Measurements from ENCODE around the gene PAIP2B. TPM values are rescaled to one million over a fixed set of nuclear protein-coding genes. Genes with fewer than 3 reads are reported as not detected.

The PAIP2B gene
- polyA plus RNA-seq, 1 of the 3 experiments (the other 2 are of a cell fraction), result 0.20 TPM

DNA sequence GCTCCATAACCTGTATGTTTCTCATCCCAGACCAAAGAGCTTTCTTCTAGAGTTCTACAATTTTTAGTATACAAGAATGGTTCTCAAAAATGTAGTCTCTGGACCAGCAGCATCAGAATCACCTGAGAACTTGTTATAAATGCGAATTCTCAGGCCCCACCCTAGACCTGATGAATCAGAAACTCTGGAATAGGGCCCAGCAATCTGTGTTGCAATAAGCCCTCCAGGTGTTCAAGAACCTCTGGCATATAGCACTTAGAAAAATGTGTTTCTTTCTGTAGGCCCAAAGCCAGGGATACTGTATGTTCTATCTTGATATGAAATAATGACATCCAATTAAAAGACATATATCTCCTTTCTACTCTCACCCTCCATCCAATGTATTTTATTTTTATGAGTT lies 10.4 kb downstream of the PAIP2B start:
- H3K9me3 ChIP-seq, result no peaks in the 10 kb centered on the region
- no peak overlapping the region for H2AFZ ChIP-seq (ENCODE audit: low read depth)
- H3F3A ChIP-seq (replicated peaks; ENCODE audit: insufficient read depth), result no peaks in the 10 kb centered on the region
- H3K36me3 ChIP-seq (replicated peaks in 1 of 2; ENCODE audit: control insufficient read depth in 1 of 2, insufficient read depth in 2 of 2, low read length in 1 of 2), result no peaks in the 10 kb centered on the region
- H3K27ac ChIP-seq (ENCODE audit: low read depth in 2 of 2, low read length in 1 of 2), result no peak overlapping the region
- H3K79me2 ChIP-seq (ENCODE audit: insufficient read depth), result no peaks in the 10 kb centered on the region
- CTCF ChIA-PET, result interaction anchor here (0.9 to 1.2 kb wide), 2 partner anchors 13 to 83 kb away, joined by 3 read pairs; no protein-coding TSS in a partner anchor
- POLR2A ChIA-PET, result no interaction called here
- no peaks in the 10 kb centered on the region for H3K4me1 ChIP-seq (ENCODE audit: control insufficient read depth in 1 of 2, insufficient read depth in 2 of 2, low read depth in 1 of 2, low read length in 1 of 2)
- H3K4me3 ChIP-seq (ENCODE audit: low read depth in 2 of 2, low read length in 1 of 2), result no peak overlapping the region
- no peaks in the 10 kb centered on the region; the same call in 1 of the 2 replicates for H3K27me3 ChIP-seq (ENCODE audit: insufficient read depth)
- H4K20me1 ChIP-seq (ENCODE audit: insufficient read depth), result no peaks in the 10 kb centered on the region
- H3K4me2 ChIP-seq, result no peak overlapping the region
- H3K9me2 ChIP-seq, result no peaks in the 10 kb centered on the region
- WGBS (ENCODE audit: low lambda C conversion rate), result 46% methylated on average over 1 of the region's 1 CpG
- DNase-seq, result no peak
- no peak overlapping the region for H3K9ac ChIP-seq
- TF ChIP-seq USF2 (IDR thresholded peaks at IDR 0.05; ENCODE audit: borderline replicate concordance, low read depth, low read length) (no peak), NRF1 (IDR thresholded peaks at IDR 0.05; ENCODE audit: low read depth, low read length) (no peak), FOXJ3 (CRISPR knock-in tag; IDR thresholded peaks at IDR 0.05) (no peak), EP300 (IDR thresholded peaks at IDR 0.05; ENCODE audit: borderline replicate concordance in 1 of 2, low read depth in 1 of 2, low read length in 1 of 2) (no peak), NFIC (IDR thresholded peaks at IDR 0.05; ENCODE audit: borderline replicate concordance) (no peak), MEF2A (IDR thresholded peaks at IDR 0.05; ENCODE audit: borderline replicate concordance, low read depth) (no peak), TCF12 (IDR thresholded peaks at IDR 0.05) (no peak), RXRA (IDR thresholded peaks at IDR 0.05; ENCODE audit: borderline replicate concordance, low read depth) (no peak), RFX5 (IDR thresholded peaks at IDR 0.05; ENCODE audit: low read length) (no peak), RCOR1 (IDR thresholded peaks at IDR 0.05; ENCODE audit: low read length) (no peak)
- TF ChIP-seq, protein P1, sequence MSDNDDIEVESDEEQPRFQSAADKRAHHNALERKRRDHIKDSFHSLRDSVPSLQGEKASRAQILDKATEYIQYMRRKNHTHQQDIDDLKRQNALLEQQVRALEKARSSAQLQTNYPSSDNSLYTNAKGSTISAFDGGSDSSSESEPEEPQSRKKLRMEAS (IDR thresholded peaks at IDR 0.05; ENCODE audit: low read depth), result no peak

DNA sequence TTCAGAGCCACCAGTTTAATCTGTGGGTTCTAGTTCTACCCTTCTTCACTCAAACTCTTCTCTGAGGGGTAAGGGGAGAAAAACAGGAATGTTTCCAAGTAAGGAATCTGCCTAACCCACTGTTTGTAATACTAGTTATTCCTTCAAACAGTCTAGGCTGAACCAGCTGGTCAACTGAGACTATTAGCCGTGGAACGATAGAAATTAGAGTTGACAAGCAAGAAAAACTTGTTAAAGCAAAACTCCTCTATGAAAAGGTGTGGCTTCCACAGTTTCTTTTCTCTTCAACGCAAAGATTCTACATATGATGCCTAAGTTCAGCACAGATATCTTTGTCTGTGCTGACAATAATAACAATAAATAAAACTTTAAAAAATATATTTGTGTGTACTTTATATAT lies 11.5 kb downstream of the PAIP2B start:
- H3K9me3 ChIP-seq, result no peaks in the 10 kb centered on the region
- H3K4me3 ChIP-seq (ENCODE audit: low read depth in 2 of 2, low read length in 1 of 2), result no peak overlapping the region
- H3K4me1 ChIP-seq (ENCODE audit: control insufficient read depth in 1 of 2, insufficient read depth in 2 of 2, low read depth in 1 of 2, low read length in 1 of 2), result peaks cover 0 to 3% of the 10 kb centered on the region in 2 experiments; a peak in 1 of 4 replicates
- DNase-seq, result no peak
- TF ChIP-seq NRF1 (IDR thresholded peaks at IDR 0.05; ENCODE audit: low read depth, low read length), result no peak
- no peak for TF ChIP-seq NFIC (IDR thresholded peaks at IDR 0.05; ENCODE audit: borderline replicate concordance)
- TF ChIP-seq SMC3 (IDR thresholded peaks at IDR 0.05; ENCODE audit: low read depth, low read length), result no peak
- no peak for TF ChIP-seq USF2 (IDR thresholded peaks at IDR 0.05; ENCODE audit: borderline replicate concordance, low read depth, low read length)
- H3K36me3 ChIP-seq (replicated peaks in 1 of 2; ENCODE audit: control insufficient read depth in 1 of 2, insufficient read depth in 2 of 2, low read length in 1 of 2), result no peaks in the 10 kb centered on the region
- POLR2A ChIA-PET, result no interaction called here
- no peak overlapping the region for H2AFZ ChIP-seq (ENCODE audit: low read depth)
- no peak overlapping the region for H3K27ac ChIP-seq (ENCODE audit: low read depth in 2 of 2, low read length in 1 of 2)
- H3K79me2 ChIP-seq (ENCODE audit: insufficient read depth), result no peaks in the 10 kb centered on the region
- H3K4me2 ChIP-seq, result no peak overlapping the region
- H3K27me3 ChIP-seq (ENCODE audit: insufficient read depth), result no peaks in the 10 kb centered on the region; the same call in 1 of the 2 replicates
- no peak overlapping the region for H3K9ac ChIP-seq
- 75% methylated on average over 3 of the region's 3 CpGs for WGBS (ENCODE audit: low lambda C conversion rate)
- no peaks in the 10 kb centered on the region for H3F3A ChIP-seq (replicated peaks; ENCODE audit: insufficient read depth)
- CTCF ChIA-PET, result interaction anchor here (1.2 kb wide), 1 partner anchor 84 kb away, joined by 3 read pairs; no protein-coding TSS in a partner anchor
- H4K20me1 ChIP-seq (ENCODE audit: insufficient read depth), result no peaks in the 10 kb centered on the region
- no peaks in the 10 kb centered on the region for H3K9me2 ChIP-seq
